ENCODE results near the gene RSF1. TPM values are rescaled to one million over a fixed set of nuclear protein-coding genes. Genes with fewer than 3 reads are reported as not detected.

Gene RSF1
- total RNA-seq, 4 donors from 2014 or later: 42.6 to 58.6 (median 49.4) TPM

- TF ChIP-seq CTCF (IDR thresholded peaks at IDR 0.05; ENCODE audit: low read depth): no peak
Measured at GRCh38 chr11:77658213-77659013, 162.1 kb downstream of the RSF1 start.

DNA sequence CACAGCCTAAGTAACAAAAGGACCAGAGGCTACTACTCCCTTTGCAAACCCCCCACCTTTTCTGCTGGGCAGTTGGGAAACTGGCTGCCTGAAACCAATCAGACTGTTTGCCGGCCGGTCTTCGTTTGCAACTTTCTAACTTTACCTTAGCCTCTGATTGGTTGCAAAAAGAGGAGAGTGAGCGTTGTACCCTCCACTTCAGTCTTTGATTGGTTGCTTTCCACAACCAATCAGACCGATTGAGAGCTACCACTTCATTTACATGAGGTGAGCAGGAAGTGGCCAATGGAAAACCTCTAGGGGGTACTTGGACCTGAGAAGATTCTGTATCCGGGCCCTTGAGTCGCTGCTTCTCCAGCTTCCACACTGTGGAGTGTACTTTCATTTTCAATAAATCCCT, 164.2 kb downstream of the RSF1 start:
- no peak for TF ChIP-seq CTCF (IDR thresholded peaks at IDR 0.05; ENCODE audit: low read depth)

- no peak for TF ChIP-seq CTCF (IDR thresholded peaks at IDR 0.05; ENCODE audit: low read depth)
Measured at GRCh38 chr11:77654770-77655434, 165.6 kb downstream of the RSF1 start.

GRCh38 chr11:77650123-77650522, 170.4 kb downstream of the RSF1 start:
- no peak for TF ChIP-seq CTCF (IDR thresholded peaks at IDR 0.05; ENCODE audit: low read depth)

DNA sequence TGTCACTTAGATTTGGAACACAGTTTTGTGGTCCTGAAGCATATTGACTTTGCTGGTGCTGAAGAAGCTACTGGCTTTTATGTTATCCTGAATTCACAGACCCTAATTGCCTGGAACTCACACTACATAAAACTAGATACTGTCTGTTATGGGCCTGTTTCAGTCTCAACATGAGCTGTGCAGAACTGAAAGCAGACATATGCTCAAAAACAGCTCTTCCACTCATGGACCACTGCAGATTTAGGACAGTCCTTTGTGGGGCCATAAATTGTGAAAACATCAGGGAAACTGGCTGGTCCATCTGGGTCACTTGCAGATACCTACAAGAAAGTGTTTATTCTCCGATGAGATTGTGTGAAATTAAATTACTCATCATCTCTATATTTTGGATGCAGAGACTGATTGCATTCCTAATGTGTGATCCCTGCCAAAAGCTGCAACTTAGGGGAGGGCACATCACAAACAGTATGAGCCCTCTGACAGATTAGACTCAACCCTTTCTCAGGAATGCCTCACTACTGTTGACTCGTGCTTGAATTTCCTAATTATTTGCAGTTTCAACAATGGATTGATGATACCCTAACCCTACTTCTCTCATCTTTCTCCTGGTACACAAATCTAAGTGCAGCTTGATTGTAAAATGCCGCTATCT, 172.7 kb downstream of the RSF1 start:
- TF ChIP-seq CTCF (IDR thresholded peaks at IDR 0.05; ENCODE audit: low read depth): no peak

- no peak for TF ChIP-seq CTCF (IDR thresholded peaks at IDR 0.05; ENCODE audit: low read depth)
Measured at GRCh38 chr11:77644887-77645286, 175.6 kb downstream of the RSF1 start.

- no peak for TF ChIP-seq CTCF (IDR thresholded peaks at IDR 0.05; ENCODE audit: low read depth)
Measured at GRCh38 chr11:77642228-77642627, 178.3 kb downstream of the RSF1 start.

All from subcutaneous adipose tissue (tissue), 4 donors.